GM18517 (cell line): ENCODE data around the gene GPR152.

Experiments used
- ATAC-seq: cut with Tn5 transposase; IDR thresholded peaks from one replicate; pipeline ENCODE4 v1.9.1; 2021; ENCODE audit warnings: mild to moderate bottlenecking, moderate library complexity; ENCODE audit not compliant: unreplicated experiment

Gene GPR152, protein sequence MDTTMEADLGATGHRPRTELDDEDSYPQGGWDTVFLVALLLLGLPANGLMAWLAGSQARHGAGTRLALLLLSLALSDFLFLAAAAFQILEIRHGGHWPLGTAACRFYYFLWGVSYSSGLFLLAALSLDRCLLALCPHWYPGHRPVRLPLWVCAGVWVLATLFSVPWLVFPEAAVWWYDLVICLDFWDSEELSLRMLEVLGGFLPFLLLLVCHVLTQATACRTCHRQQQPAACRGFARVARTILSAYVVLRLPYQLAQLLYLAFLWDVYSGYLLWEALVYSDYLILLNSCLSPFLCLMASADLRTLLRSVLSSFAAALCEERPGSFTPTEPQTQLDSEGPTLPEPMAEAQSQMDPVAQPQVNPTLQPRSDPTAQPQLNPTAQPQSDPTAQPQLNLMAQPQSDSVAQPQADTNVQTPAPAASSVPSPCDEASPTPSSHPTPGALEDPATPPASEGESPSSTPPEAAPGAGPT

DNA sequence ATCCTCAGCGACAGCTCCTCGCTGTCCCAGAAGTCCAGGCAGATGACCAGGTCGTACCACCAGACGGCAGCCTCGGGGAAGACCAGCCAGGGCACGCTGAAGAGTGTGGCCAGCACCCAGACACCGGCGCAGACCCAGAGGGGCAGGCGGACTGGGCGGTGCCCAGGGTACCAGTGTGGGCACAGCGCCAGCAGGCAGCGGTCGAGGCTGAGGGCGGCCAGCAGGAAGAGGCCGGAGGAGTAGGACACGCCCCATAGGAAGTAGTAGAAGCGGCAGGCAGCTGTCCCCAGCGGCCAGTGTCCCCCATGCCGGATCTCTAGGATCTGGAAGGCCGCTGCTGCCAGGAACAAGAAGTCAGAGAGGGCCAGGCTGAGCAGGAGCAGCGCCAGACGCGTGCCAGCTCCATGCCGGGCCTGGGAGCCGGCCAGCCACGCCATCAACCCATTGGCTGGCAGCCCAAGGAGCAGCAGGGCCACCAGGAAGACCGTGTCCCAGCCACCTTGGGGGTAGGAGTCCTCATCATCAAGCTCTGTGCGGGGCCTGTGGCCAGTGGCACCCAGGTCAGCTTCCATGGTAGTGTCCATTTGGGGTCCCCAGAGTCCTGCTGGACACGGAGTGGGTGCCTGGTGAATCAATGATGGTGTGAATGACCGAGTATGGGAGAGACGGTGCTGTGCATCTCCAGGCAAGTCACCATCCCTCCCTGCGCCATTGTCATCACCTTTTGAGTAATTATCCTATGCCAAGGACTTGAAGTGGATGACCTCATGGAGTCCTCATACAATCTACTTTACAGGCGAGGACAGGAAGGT lies at the start of gene GPR152:
Gene GPR152, minus strand, starts transcription at position 589 of the 812 bp plus-strand sequence. Its CDS starts 5 bp downstream, at position 584.
- no peak for ATAC-seq

DNA sequence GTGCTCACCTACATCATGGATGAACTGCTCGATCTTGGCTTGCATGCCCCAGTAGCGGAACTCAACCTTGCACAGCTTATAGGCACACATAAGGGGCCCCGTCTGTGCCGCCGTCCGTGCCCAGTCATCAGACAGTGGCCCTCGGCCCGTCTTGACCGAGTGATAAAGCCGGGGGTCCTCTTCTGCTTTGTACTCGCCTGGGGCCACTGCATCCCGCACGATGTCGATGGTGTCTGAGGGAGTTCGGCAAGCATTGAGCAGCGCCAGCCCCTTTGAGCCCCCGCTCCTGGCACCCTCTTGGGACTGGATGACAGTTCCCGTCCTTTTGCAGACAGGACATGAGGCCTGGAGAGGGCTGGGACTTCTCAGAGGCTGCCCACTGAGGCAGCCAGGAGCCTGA lies 49.3 kb upstream of the GPR152 start:
- ATAC-seq: no peak

DNA sequence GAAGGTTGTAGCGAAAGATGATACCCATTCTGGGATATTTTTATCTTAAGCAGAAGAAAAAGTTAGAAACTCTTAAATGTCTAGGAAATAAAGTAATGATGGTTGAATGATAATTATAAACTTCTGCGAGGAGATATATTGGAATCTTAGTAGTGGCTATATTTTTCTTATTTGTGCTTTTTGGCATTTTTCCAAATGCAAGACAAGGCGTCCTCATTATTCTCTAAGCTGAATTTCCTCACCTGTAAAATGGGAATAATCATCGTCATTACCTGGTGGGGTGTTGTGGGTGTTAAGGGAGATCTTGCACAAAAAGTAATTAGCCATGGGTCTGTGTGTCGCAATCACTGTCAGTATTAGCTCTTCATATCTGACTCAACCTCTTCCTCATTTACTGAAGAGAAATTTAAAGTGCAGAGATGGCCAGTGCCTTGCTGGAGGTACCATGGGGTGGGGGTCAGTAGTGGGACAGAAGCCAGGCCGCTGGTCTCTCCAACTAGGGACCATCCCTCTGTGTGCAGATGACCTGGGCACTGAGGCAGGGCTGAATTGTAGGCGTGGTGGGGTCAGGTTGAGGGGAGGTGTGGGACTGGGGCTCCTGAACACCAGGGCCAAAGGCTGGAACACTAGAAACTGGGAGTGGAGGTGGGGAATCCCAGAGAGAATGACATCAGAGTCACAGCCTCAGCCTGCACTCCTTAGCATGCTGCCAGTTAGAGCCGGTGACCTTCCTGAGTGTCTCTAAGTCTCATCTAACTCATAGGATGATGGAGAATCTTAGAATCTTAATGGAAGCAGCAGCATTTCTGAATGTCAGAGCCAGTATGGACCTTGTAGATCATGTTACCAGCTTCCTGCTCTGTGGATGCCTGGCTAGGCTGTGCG lies 48.5 kb upstream of the GPR152 start:
- no peak for ATAC-seq

DNA sequence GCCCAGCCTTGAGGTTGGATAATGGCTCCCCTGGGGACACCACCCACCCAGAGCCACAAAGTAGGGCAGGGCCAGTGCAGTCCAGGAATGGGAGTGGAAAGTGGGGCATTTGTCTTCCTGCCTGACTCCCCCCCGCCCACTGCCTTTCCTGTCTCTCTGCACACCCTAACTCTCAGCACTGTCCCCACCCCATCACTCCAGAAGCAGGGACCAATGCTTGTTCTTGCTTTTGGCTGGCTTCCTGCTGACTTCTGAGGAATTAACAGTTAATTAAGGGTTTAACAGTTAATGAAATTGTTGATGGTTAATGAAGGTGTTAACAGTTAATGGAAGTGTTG lies 47.9 kb upstream of the GPR152 start:
- no peak for ATAC-seq

DNA sequence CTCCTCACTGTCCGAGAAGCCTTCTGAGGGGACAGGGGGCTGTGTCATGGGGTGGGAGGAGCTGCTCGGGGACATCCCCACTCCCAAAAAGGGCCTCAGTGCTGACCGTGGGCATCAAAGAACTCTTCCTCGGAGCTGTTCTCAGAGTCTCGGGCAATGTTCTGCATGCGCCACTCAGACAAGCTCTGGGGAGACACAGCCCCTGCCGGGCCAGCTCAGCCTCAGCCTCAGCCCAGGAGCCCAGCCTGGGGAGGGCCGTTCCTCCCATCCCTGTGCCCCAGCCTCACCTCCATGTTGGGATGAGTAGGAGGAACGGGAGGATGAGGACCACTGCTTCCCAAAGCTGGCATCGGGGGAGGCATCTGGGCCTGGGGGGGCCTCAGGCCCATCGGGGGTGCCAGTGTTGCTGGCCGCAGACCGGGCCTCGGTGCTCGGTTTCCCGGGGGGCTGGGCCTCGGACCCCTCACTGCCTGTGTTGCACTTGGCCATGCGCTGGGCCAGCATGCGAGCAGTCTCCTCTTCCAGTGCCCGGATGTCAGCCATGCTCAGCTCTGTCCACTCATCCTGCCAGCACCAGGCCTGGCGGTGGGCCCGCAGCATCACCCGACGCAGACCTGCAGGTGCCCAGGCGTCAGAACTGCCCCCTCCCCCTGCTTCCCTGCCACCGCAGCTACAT lies 47.4 kb upstream of the GPR152 start:
- ATAC-seq: no peak

DNA sequence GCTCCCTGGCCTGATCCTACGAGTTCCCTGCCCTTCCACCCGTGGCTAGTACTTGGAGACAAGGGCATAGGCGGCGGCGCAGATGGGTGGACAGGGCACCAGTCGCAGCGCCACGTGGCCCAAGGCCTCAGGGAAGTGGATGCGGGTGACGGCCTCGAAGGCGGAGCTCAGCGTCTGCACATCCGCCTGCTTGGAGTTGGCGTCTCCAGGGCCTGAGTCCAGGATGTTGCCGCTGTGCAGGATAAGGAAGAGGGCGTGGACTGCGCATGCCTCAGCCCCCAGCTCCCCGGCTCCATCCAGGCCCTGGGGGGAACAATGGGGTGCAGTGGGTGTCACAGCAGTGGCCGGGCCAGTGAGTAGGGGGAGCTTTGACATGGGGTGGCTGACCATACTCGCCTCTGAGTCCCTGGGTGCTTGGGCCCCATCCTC lies 46.0 kb upstream of the GPR152 start:
- ATAC-seq: no peak

DNA sequence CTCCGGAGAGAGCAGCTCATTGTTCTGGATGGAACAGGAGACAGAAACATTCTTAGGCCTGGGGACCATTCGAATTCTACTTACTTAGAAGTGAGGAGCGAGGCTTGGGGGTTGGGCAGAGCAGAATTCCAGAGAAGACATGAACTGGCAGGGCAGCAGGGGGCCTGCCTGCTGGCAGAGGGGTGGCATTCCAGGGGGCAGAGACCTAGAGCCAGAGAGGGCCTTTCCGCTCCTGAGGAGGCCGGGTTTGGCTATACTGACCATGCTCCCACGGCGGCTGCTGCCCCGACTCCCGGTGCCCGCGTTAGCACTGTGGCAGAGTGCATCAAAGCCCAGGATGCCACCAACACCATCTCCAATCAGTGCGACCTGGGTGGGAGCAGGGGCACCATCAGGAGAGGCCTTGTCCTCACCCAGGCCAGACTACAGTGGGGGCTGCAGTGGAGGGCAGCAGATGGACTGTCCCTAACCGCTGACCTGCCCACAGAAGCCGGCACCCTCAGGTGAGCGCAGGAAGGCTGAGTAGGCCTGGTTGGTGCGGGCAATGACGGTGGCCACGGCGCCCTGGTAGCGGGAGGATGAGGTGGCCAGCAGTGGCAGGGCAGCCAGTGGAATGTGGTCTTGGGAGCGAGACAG lies 45.2 kb upstream of the GPR152 start:
- ATAC-seq: no peak

DNA sequence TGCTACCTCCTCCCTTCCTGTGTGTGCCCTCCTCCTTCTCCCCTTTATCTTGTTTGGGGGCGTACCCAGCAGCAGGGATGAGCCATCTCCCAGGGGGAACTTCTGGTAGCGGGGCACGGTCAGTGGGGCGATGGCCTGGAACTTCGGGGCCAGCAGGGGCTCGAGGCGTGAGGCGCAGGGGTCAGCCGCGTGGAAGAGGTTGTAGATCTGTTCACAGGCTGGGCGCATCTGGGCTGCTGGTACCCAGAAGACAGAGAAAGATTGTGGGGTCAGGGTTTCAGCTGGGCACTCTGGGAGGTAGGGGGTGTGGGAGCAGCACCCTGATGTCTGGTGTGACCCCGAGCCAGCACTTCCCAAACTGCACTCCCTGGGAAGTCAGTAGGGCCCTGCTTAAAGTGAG lies 43.6 kb upstream of the GPR152 start:
- no peak for ATAC-seq

DNA sequence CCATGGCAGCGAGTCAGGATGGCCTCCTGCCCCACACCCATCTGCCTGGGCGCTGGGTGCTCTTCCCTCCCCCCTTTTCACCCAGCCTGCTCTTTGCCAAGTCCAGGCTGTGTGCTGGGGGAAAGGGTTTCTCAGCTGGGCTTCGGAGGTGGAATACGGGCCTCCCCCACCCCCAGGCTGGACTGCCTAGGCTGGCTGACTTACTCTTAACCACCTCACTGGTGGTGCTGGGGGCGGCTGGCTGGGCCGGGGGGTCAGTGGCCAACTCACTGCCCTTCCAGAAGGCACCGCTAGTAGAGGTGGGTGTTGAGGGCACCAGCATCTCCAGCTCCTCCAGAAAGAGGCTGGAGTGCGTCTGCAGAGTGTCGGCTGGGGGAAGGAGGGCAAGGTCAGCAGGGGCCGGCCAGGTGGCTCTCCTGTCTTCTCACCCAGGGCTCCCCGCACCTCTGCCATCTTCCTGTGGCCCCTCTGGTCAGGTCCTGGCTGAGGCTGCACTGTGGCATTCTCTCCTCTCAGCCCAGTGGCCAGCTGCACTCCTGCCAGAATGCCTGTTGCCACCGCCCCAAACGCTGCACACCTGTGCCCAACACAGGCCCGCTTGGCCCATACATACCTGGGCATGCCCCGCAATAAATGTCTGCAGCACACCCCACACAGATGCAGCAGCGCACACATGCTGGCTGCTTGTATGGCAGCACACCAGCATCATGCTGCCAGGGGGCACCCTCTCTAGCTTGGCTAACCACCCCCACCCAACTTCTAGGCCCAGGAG lies 42.9 kb upstream of the GPR152 start:
- ATAC-seq: no peak

DNA sequence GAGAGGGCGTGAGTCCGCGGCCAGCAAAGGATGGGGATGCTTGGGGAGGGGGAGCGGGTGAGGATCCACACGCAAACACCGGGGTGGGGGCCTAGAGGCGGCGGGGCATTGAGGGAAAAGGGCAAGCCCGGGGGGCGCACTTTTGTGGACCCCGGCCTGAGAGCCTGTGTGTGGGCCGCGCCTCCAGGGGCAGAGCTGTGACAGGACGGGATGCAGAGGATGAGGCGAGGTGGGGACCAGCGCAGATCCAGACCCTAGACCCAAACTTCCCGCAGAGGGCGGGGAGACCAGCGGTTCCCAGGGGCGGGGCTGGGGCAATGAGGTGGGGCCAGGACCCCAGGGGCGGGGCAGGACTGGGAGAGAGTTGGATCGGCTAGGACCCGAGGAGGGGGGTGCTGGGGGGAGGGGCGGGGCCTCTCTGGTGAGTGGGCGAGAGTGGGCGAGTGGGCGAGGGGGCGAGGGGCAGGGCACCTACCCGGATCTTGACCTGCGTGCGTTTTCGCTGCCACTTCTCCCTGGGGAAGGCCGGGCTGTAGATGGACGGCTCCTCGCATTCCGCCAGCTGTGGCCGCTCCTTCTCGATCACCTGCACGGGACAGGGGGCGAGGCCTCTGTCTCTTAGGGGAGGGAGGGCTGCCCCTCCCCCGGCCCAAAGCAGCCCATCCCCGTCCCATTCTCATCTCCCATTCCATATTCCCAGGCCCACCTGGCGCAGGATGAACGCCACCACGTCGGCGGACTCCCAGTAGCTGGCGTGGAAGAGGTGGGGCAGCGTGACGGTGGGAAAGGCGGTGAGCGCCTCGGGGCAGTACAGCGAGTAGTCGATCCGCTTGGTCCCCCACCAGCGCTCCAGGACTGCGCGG lies 42.1 kb upstream of the GPR152 start:
- ATAC-seq: no peak

DNA sequence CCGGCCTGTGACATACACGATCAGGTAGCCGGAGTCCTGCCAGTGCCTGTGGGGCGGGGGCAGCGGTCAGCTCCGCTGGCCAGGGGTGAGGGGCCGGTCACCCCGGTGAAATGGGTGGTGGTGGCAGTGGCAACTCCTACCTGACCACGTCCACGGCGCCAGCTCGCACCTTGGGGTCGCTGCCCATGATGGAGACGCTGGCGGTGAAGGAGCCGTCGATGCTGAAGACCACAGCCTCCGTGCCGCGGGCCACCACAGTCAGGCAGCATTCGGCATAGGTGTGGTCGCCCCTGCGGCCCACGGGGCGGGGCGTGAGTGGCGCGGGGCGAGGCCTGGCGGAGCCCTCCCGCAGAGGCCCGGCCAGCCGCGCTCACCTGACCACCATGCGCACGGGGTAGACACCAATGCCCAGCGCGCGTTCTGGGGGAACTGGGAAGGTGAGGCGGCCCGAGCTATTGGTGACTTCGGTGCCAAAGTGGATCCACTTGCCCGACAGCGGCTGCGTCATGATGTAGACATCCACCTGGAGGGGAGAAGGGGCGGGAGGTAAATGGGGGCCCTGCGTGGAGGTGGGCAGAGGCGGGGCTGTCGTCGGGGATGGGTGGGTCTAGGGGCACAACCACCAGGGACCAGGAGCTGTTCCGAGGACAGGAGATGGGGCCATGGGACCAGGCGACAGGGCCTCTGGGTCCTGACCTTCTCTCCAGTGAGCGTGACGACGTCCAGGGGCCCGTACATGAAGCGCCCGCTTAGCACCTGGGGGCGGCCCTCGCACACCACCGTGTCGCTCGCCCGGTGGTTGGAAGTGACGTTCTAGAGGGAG lies 41.2 kb upstream of the GPR152 start:
- no peak for ATAC-seq

DNA sequence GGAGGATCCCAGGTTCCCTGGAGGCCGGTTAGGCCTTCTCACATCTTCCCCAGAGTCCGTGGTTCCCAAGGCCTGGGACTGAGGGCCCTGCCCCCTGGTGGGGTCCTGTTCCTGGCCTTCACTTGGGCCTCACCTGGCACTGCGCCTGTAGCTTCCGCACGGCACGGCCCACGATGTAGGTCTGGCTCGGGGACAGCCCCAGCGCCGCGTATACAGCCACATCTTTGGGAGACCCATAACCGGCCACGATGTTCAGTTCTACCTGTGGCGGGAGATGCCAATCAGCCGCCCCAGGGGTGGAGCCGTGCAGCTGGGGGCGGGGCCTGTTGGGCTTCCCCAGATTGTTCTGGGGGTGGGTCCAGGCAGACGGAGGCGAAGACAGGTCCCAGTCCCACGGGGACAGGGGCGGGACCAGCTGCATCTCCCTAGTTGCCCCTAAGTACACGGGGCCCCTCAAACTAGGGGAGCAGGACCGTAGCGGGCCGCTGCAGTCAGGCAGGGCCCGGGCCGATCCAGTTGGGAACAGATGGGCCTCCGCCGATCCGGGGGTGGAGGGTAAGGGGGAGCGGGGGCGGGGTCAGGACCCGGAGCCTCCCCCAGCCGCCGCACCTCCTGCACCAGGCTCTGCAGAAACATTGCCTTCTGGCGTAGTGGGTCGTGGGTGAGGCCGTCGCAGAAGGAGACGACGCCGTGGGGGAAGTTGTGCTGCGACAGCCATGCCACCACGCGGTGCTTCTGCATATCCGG lies 40.4 kb upstream of the GPR152 start:
- no peak for ATAC-seq

DNA sequence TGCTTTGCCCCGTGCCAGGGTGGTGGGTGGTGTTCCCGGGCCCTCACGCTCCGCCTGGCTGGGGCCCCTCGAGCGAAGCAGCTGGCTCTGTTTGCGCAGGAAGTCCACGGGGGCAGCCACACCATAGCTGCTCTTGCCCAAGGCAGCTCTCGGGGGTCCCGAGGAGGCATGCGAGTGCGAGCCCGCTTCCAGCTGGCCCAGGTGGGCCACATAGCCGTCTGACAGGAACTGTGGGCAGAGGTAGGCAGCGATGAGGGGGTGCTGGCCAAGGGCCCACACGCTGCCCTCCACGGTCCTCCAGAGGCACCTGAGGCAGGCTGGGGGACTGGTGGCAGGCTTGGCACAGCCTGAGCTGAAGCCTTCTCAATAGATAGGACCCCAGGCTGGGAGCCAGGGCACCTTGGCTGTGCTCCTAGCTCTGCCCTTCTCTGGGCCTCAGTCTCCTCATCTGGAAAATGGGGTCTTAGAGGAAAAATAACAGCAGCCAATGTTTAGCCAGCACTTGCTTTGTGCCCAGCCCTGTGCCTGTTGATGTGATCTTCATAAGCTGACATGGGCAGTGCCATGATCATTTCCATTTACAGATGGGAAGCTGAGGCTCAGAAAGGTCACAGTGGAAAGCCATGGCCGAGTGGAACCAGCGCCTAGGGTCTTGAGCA lies 39.7 kb upstream of the GPR152 start:
- ATAC-seq: no peak

DNA sequence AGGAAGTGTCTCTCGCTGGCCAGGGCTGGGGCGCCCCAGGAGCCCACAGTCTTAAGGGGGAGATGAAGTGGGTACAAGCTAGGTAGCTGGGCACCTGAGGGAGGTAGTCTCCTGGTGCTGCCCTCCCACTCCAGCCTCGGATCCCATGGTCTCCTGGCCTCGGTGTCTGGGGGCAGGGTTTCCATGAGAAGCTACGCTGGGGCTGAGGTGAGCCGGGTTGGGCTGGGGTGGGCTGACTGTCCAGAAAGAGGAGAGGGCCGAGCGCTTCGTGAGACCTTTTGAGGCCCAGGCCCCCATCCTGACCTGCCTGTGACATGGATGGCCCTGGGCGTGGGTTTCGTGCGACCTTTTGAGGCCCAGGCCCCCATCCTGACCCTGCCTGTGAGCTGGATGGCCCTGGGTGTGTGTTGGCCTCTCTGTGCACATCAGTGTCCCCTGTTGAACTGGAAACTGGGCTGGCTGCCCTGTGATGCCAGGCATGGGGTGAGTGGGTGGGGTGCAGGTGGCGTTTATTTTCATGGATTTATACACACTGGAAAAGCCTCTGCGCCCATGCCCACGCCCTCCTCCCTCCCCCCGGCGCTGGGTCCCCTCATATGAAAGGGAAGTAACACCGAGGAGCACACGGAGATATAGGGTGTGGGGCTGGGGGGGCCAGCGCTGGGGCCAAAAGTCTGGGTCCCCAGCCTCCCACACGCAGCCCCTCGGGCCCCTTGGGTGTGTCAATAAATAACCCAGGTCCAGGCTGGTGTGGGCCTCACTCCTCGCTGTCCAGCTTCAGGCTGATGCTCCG lies 38.9 kb upstream of the GPR152 start:
- ATAC-seq: no peak

DNA sequence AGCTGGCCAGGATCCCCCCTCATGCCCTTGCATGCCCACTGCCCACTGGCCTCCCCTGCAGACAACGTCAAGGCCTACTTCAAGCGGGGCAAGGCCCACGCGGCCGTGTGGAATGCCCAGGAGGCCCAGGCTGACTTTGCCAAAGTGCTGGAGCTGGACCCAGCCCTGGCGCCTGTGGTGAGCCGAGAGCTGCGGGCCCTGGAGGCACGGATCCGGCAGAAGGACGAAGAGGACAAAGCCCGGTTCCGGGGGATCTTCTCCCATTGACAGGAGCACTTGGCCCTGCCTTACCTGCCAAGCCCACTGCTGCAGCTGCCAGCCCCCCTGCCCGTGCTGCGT lies 38.2 kb upstream of the GPR152 start:
- ATAC-seq: no peak
